Endothelial cell of umbilical vein (primary cell): Measurements from ENCODE around the gene AMN.

ENCODE experiments used
- CTCF ChIP-seq, 2 donors: IDR thresholded peaks; 1 replicate in 1 of 2; 2 replicates in 1 of 2; pipeline ENCODE4 v1.5.1; 2011; ENCODE audit warnings: low read length in 2 of 2, mild to moderate bottlenecking in 2 of 2, moderate library complexity in 2 of 2, control low read depth in 1 of 2, inconsistent platforms in 1 of 2, low read depth in 1 of 2; ENCODE audit not compliant: insufficient read depth in 1 of 2; ENCODE audit errors: extremely low read depth in 1 of 2
- JUN ChIP-seq: IDR thresholded peaks from 2 replicates; pipeline ENCODE4 v1.6.1; 2011; ENCODE audit warnings: borderline replicate concordance, low read depth; ENCODE audit not compliant: insufficient read length, insufficient read depth
- POLR2A ChIP-seq: IDR thresholded peaks from 2 replicates; pipeline ENCODE4 v1.6.1; 2012; ENCODE audit warnings: low read depth, mild to moderate bottlenecking, control low read depth, low read length
- POLR2AphosphoS5 ChIP-seq: IDR thresholded peaks from 2 replicates; pipeline ENCODE4 v1.6.1; 2012; ENCODE audit warnings: low read depth, mild to moderate bottlenecking, control low read depth, low read length, moderate library complexity; ENCODE audit not compliant: insufficient read depth

GRCh38 chr14:102916347-102917055, 6.0 kb upstream of the AMN start:
- no peak for TF ChIP-seq CTCF (IDR thresholded peaks at IDR 0.05; ENCODE audit: extremely low read depth in 1 of 2, insufficient read depth in 1 of 2, low read depth in 1 of 2, low read length in 2 of 2)
- TF ChIP-seq JUN: no peak
- no peak for TF ChIP-seq POLR2A
- TF ChIP-seq POLR2AphosphoS5: no peak
